ENCODE measurements around the gene ACSF3. TPM values are rescaled to one million over a fixed set of nuclear protein-coding genes. Genes with fewer than 3 reads are reported as not detected.

The ACSF3 gene
- total and polyA plus RNA-seq, 2 of the 4 experiments (the other 2 are of a cell fraction) = 9.5 to 14.2 TPM

- H2AFZ ChIP-seq (replicated peaks; ENCODE audit: low read length, poor library complexity) = no peak overlapping the region
- no peak overlapping the region for H2BK5ac ChIP-seq (ENCODE audit: low read depth, low read length, poor library complexity, severe bottlenecking)
- H4K20me1 ChIP-seq (ENCODE audit: insufficient read depth, low read length) = no peaks in the 10 kb centered on the region; the same call in 1 of the 2 replicates
- no peaks in the 10 kb centered on the region for H3K9me3 ChIP-seq (ENCODE audit: control insufficient read depth, insufficient read depth, low read length)
- no peak overlapping the region for H3K4ac ChIP-seq (ENCODE audit: low read depth, low read length)
- H3K18ac ChIP-seq (ENCODE audit: low read depth, low read length) = no peak overlapping the region
- H2BK20ac ChIP-seq (ENCODE audit: low read depth, low read length) = no peak overlapping the region
- TF ChIP-seq RCOR1 (IDR thresholded peaks at IDR 0.05; ENCODE audit: insufficient replicate concordance, low read length) (no peak), MAZ (IDR thresholded peaks at IDR 0.05; ENCODE audit: borderline replicate concordance, low read depth, low read length) (no peak), MAFK (IDR thresholded peaks at IDR 0.05; ENCODE audit: low read depth, low read length) (no peak), FOS (IDR thresholded peaks at IDR 0.05; ENCODE audit: low read depth, low read length) (no peak), BHLHE40 (IDR thresholded peaks at IDR 0.05; ENCODE audit: low read depth, low read length) (no peak), CEBPB (IDR thresholded peaks at IDR 0.05; ENCODE audit: low read depth, low read length) (no peak)
- H2AK5ac ChIP-seq (ENCODE audit: low read depth, low read length) = no peak overlapping the region
- no peak overlapping the region for H4K8ac ChIP-seq (ENCODE audit: low read depth in 2 of 2, low read length in 2 of 2)
- H3K56ac ChIP-seq (ENCODE audit: extremely low read depth, insufficient read depth, low read length) = no peak overlapping the region
- CTCF ChIA-PET = no interaction called here
- no peak overlapping the region for H3K4me2 ChIP-seq (ENCODE audit: low read depth, low read length)
- no peak overlapping the region for H2BK15ac ChIP-seq (ENCODE audit: low read depth, low read length)
- H3K27me3 ChIP-seq (ENCODE audit: control insufficient read depth, insufficient read depth, low read length) = no peaks in the 10 kb centered on the region
- 85% methylated on average over 6 of the region's 24 CpGs; no CpG with 5 or more reads in 1 of the 2 experiments for WGBS, 2 experiments (ENCODE audit: extremely low coverage in 2 of 2, insufficient read length in 1 of 2)
- peaks cover 60% of the 10 kb centered on the region for H3K36me3 ChIP-seq (ENCODE audit: control insufficient read depth, insufficient read depth, low read length)
- no peaks in the 10 kb centered on the region for H3K4me1 ChIP-seq (ENCODE audit: control insufficient read depth, insufficient read depth, low read length)
- no peak overlapping the region for H4K91ac ChIP-seq (ENCODE audit: insufficient read depth, low read depth, low read length)
- H3K9ac ChIP-seq (ENCODE audit: low read depth, low read length) = no peak overlapping the region
- intact Hi-C loops (cut with micrococcal nuclease) (no loop called here), dilution Hi-C loops (cut with HindIII; ENCODE audit: low sequenced_read_pairs, unreplicated experiment) (no loop called here), in situ Hi-C loops (cut with MboI; ENCODE audit: low sequenced_read_pairs) (no loop called here)
- DNase-seq (no peak), ATAC-seq (ENCODE audit: low read depth) (no peak)
- H3K14ac ChIP-seq (replicated peaks; ENCODE audit: low read depth, low read length) = no peak overlapping the region
- H3K27ac ChIP-seq (ENCODE audit: insufficient read depth, low read length) = no peak overlapping the region
- H4K5ac ChIP-seq (ENCODE audit: low read depth, low read length) = no peak overlapping the region
- BruUV-seq (replicated peaks) = no TSS peak
- peaks cover 9% of the 10 kb centered on the region for H3K9me1 ChIP-seq (ENCODE audit: insufficient read depth, low read length)
- no peak overlapping the region for H3K23ac ChIP-seq (ENCODE audit: low read depth, low read length)
- no peak overlapping the region for H3K4me3 ChIP-seq (ENCODE audit: insufficient read depth, low read depth, low read length)
- H2BK120ac ChIP-seq (ENCODE audit: low read depth, low read length) = no peak overlapping the region
- no peak overlapping the region for H2AK9ac ChIP-seq (replicated peaks; ENCODE audit: low read depth, low read length, poor library complexity)
- POLR2A ChIA-PET (ENCODE audit: unreplicated experiment) = no interaction called here
- peaks cover 0 to under 1% of the 10 kb centered on the region in 2 experiments; a peak in 2 of 4 replicates for H3K79me1 ChIP-seq (ENCODE audit: low read depth in 1 of 2, low read length in 2 of 2)
Observed at GRCh38 chr16:89119166-89119621, 25.5 kb downstream of the ACSF3 start.
